BLaER1 (cell line): Measurements from ENCODE around the gene PPP2R5E.

Experiments
- H3K27ac ChIP-seq: shearing (Covaris generic); formaldehyde crosslinking; 2 replicates; pipeline ENCODE4 v1.8.1; 2022
- H3K27me3 ChIP-seq: shearing (Covaris generic); formaldehyde crosslinking; 2 replicates; pipeline ENCODE4 v1.8.1; 2022
- H3K36me3 ChIP-seq: shearing (Covaris generic); formaldehyde crosslinking; 2 replicates; pipeline ENCODE4 v1.8.1; 2022
- H3K4me1 ChIP-seq: shearing (Covaris generic); formaldehyde crosslinking; 2 replicates; pipeline ENCODE4 v1.8.1; 2022
- H3K4me2 ChIP-seq: shearing (Covaris generic); formaldehyde crosslinking; 2 replicates; pipeline ENCODE4 v1.8.1; 2022
- H3K4me3 ChIP-seq: shearing (Covaris generic); formaldehyde crosslinking; 2 replicates; pipeline ENCODE4 v1.8.1; 2022
- H3K9ac ChIP-seq: shearing (Covaris generic); formaldehyde crosslinking; 2 replicates; pipeline ENCODE4 v1.8.1; 2022
- H3K9me3 ChIP-seq: shearing (Covaris generic); formaldehyde crosslinking; 2 replicates; pipeline ENCODE4 v1.8.1; 2022
- H4K20me1 ChIP-seq: shearing (Covaris generic); formaldehyde crosslinking; 2 replicates; pipeline ENCODE4 v1.8.1; 2022
- Cebpa-rat ChIP-seq: shearing (Covaris generic); IDR thresholded peaks from 2 replicates; pipeline ENCODE4 v1.8.1; 2022

PPP2R5E gene

DNA sequence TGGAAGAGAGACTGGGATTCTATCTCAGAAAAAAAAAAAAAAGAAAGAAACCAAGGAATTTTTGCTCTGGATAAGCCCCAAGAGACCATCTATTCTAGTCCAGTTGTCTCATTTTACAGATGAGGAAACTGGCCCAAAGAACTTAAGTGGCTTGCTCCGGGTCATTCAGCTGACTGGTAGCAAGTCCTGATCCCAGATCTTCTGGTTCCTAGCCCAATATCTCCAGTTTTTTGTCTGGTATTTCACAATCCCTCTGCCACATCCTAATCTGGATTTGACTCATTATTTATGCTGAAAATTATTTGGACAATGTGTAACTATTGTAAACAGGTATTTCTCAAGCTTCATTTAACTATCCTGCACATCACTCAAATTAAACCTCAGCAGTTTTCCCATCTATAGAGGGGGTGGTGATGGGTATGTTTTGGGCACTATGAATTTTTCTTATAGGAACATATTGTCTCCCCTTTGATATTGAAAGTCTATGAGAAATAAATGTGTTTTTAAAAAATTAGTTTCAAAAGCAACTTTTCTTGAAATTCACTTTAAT is 43.4 kb downstream of the PPP2R5E start:
- Histone ChIP-seq H3K36me3 (peaks cover 33% of the 10 kb centered on the region), H4K20me1 (peaks cover 80% of the 10 kb centered on the region), H3K9ac (no peak overlapping the region), H3K4me2 (no peak overlapping the region), H3K4me3 (no peak overlapping the region), H3K27me3 (no peaks in the 10 kb centered on the region), H3K9me3 (no peaks in the 10 kb centered on the region), H3K27ac (no peak overlapping the region), H3K4me1 (no peaks in the 10 kb centered on the region)
- no peak for TF ChIP-seq Cebpa-rat

DNA sequence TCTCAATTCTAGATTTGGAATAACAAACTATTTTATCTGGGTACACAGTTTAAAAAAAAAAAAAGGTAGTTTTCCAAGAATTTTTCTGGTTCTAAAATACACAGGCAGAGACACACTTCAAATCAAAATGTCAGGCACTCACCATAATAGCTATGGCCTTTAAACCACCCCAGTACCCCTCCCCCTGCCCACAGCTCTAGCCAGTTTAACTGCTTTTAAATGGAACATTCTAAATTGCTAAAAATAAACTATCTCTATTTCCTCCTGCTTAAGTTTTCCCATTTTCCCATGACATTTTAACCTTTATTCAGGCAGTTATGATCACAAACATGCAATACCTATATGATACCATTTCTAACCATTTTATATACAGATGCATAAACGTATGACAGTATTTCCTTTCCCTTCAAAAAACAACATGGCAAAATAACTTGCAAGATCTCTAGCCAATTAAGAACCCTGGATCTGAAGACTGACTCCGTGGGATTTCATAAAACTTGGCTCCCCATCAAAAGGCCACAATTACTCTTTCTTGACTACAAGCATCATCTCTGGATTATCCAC is 46.3 kb downstream of the PPP2R5E start:
- Histone ChIP-seq H4K20me1 (peaks cover 81% of the 10 kb centered on the region), H3K9me3 (no peaks in the 10 kb centered on the region), H3K27ac (no peak overlapping the region), H3K27me3 (no peaks in the 10 kb centered on the region), H3K36me3 (peaks cover 49% of the 10 kb centered on the region), H3K4me3 (no peak overlapping the region), H3K9ac (no peak overlapping the region), H3K4me2 (no peak overlapping the region), H3K4me1 (no peaks in the 10 kb centered on the region)
- TF ChIP-seq Cebpa-rat: no peak

DNA sequence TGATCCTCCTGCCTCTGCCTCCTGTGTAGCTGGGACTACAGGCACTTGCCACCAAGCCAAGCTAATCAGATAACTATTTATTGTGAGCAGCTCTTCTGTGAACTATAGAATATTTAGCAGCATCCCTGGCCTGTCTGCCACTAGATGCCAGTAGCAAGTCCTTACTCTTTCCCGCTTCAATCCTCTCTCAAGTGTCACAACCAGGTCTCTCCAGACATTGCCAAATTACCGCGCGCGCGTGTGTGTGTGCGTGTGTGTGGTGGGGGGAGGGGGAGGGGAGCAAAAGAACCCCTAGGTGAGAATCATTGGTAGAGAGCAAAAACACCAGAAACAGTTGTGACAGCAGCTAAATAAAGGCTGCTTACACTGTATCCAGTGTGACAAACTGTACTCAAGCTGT is 49.9 kb downstream of the PPP2R5E start:
- Histone ChIP-seq H3K4me1 (no peaks in the 10 kb centered on the region), H3K9me3 (no peaks in the 10 kb centered on the region), H4K20me1 (peaks cover 78% of the 10 kb centered on the region), H3K36me3 (peaks cover 43% of the 10 kb centered on the region), H3K4me2 (no peak overlapping the region), H3K9ac (no peak overlapping the region), H3K4me3 (no peak overlapping the region), H3K27me3 (no peaks in the 10 kb centered on the region), H3K27ac (no peak overlapping the region)
- no peak for TF ChIP-seq Cebpa-rat

DNA sequence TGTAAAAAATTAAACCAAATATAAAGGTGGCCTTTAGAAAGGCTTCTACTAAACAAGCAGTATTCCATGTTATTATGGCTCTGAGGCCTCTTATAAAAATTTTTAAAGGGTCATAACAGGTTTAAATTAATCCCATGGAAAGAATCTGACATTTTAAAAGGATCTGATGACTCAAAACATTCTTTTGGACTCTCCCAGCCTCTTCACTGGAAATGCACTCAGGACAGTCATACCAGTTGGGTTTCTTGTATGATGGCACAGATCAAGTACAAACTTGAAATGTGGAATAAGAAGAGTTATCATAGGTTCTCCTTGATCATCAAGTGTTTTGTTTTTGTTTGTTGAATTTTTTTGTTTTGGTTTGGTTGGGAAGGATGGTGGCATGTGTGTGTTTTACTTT is 50.8 kb downstream of the PPP2R5E start:
- no peak overlapping the region for H3K4me3 ChIP-seq
- no peak overlapping the region for H3K4me2 ChIP-seq
- no peak overlapping the region for H3K27ac ChIP-seq
- H3K27me3 ChIP-seq: no peaks in the 10 kb centered on the region
- peaks cover 77% of the 10 kb centered on the region for H4K20me1 ChIP-seq
- H3K4me1 ChIP-seq: no peaks in the 10 kb centered on the region
- H3K9ac ChIP-seq: no peak overlapping the region
- no peak for TF ChIP-seq Cebpa-rat
- peaks cover 43% of the 10 kb centered on the region for H3K36me3 ChIP-seq
- H3K9me3 ChIP-seq: no peaks in the 10 kb centered on the region

DNA sequence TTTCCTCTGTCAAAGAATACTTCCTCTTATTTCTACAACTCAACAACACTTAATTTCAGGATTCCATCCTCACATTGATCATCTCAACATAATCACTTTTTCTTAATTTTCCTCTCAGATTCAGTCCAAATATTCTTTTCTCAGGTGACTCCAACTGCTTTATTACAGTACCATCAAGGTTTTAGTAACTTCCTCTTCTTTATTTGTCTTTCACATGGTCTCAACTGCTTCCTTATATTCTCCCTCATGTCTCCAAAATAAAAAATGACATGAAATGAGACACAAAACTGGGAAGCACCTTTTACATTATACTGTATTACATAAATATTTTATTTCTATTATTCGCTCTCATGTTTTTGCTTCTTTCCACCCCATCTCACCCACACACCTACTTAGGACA is 55.5 kb downstream of the PPP2R5E start:
- peaks cover 13% of the 10 kb centered on the region; the same call in 1 of the 2 replicates for H3K36me3 ChIP-seq
- no peak for TF ChIP-seq Cebpa-rat
- no peaks in the 10 kb centered on the region for H3K27me3 ChIP-seq
- no peak overlapping the region for H3K9ac ChIP-seq
- no peak overlapping the region for H3K4me2 ChIP-seq
- H3K9me3 ChIP-seq: no peaks in the 10 kb centered on the region
- no peak overlapping the region for H3K4me3 ChIP-seq
- peaks cover 86% of the 10 kb centered on the region for H4K20me1 ChIP-seq
- H3K27ac ChIP-seq: no peak overlapping the region
- no peaks in the 10 kb centered on the region for H3K4me1 ChIP-seq

DNA sequence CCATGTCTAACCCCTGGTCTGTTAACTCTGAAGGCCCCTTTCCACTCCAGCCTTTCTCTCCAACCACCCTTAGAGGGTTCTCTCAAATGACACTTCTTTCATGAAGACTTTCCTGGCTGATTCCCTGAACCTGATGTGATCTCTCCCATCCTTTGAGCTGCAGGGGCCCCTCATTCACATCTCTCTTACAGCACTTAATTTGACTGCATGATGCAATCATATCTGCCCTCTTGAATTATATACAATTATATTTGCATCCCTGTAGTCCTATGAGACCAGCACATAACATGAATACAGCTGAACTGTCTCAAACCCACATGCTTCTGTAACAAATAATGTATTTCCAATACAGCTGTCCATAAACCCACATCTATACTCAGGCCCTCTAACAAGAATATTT is 56.4 kb downstream of the PPP2R5E start:
- no peak overlapping the region for H3K4me2 ChIP-seq
- H3K9ac ChIP-seq: no peak overlapping the region
- H3K27me3 ChIP-seq: no peaks in the 10 kb centered on the region
- H3K36me3 ChIP-seq: peaks cover 13% of the 10 kb centered on the region; the same call in 1 of the 2 replicates
- no peaks in the 10 kb centered on the region for H3K4me1 ChIP-seq
- no peak overlapping the region; the same call in 1 of the 2 replicates for H3K27ac ChIP-seq
- H4K20me1 ChIP-seq: peaks cover 85% of the 10 kb centered on the region
- H3K9me3 ChIP-seq: no peaks in the 10 kb centered on the region
- no peak for TF ChIP-seq Cebpa-rat
- H3K4me3 ChIP-seq: no peak overlapping the region

DNA sequence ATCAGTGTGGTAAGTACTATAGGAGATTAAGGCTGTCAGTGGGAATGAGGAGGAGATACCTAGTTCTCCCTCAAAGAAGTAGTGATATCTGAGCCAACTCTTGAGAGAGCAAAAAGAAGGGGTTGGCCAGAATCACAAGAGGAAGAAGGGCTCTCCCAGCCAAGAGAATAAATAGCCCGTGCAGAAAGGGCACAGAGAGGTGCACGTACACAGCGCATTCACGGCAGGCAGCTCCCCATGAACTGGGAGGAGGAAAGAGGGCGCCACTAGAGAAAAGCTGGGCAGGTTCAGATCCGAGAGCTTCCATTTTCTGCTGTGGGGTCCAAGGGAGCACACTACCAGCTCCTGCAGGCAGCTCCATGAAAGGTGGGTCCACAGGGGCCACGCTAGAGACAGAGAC is 59.9 kb downstream of the PPP2R5E start:
- no peak overlapping the region for H3K4me3 ChIP-seq
- peaks cover 86% of the 10 kb centered on the region for H4K20me1 ChIP-seq
- no peak overlapping the region for H3K9ac ChIP-seq
- no peaks in the 10 kb centered on the region for H3K9me3 ChIP-seq
- H3K27me3 ChIP-seq: no peaks in the 10 kb centered on the region
- no peak overlapping the region for H3K4me2 ChIP-seq
- TF ChIP-seq Cebpa-rat: no peak
- 0 out of 2 replicates have a peak, but pooled peaks cover 12% of the 10 kb centered on the region for H3K36me3 ChIP-seq
- no peak overlapping the region for H3K27ac ChIP-seq
- H3K4me1 ChIP-seq: peaks cover 7% of the 10 kb centered on the region

DNA sequence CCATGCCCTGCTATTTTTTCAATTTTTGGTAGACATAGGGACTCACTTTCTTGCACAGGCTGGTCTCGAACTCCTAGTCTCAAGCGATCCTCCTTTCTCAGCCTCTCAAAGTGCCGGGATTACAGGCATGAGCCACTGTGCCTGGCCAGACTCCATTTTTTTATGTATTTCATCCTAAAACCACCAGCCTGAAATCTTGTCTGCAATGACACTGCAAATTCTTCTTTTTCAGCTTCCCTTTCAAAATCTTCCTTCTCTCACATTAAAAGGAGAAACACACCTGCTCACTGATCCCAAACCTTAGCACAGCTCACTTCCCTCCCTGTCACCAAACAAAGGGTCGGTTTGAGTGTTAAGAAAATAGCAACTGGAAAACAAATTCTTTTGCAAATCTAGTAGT is 62.6 kb downstream of the PPP2R5E start:
- no peak overlapping the region for H3K27ac ChIP-seq
- TF ChIP-seq Cebpa-rat: no peak
- H3K4me1 ChIP-seq: peaks cover 25% of the 10 kb centered on the region
- no peak overlapping the region for H3K4me3 ChIP-seq
- no peaks in the 10 kb centered on the region for H3K9me3 ChIP-seq
- no peak overlapping the region for H3K9ac ChIP-seq
- H3K36me3 ChIP-seq: 0 out of 2 replicates have a peak, but pooled peaks cover 9% of the 10 kb centered on the region
- H3K4me2 ChIP-seq: no peak overlapping the region
- H4K20me1 ChIP-seq: peaks cover 90% of the 10 kb centered on the region
- no peaks in the 10 kb centered on the region for H3K27me3 ChIP-seq

DNA sequence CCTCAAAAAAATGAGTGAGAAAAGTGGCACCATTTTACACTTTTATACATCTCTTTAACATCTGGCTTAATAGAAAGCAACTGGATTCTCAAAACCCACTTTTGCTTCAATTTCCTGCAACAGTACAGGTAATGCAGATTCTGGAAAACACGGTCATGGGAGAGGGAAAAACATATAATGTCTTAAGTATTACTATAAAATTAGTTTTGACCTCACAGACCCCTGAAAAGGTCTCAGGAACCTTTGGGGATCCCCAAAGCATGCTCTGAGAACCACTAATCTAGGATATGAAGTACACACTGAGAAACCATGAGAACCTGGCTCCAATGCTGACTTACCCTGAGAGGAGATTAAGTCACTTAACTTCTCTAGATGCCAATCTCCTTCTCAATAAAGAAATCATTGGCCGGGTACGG is 64.7 kb downstream of the PPP2R5E start:
- Histone ChIP-seq H3K4me1 (peaks cover 25% of the 10 kb centered on the region), H3K9me3 (no peaks in the 10 kb centered on the region), H4K20me1 (peaks cover 91% of the 10 kb centered on the region), H3K27me3 (no peaks in the 10 kb centered on the region), H3K9ac (no peak overlapping the region), H3K27ac (no peak overlapping the region), H3K4me2 (peak overlapping the region; percentile 47; the same call in 1 of the 2 replicates), H3K4me3 (no peak overlapping the region), H3K36me3 (peaks cover 19% of the 10 kb centered on the region; the same call in 1 of the 2 replicates)
- TF ChIP-seq Cebpa-rat: no peak

DNA sequence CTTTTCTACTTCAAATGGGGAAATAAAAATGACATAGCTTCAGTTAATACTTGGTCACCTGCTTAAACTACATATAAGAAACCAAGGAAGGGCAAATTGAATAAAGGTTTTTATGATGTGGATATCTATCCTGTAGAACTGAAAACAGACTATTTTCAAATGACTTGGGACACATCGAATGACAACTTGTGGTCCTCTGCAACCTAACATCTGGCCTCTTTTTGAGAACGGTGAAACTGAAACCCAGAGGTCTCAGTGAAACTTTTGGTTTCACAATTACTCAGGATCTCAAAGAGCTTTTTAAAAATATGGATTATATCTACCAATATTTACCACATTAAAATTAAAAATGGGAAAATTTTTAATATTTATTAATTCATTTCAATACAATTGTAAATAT is 65.2 kb downstream of the PPP2R5E start:
- H4K20me1 ChIP-seq: peaks cover 90% of the 10 kb centered on the region
- no peaks in the 10 kb centered on the region for H3K27me3 ChIP-seq
- TF ChIP-seq Cebpa-rat: no peak
- H3K9me3 ChIP-seq: no peaks in the 10 kb centered on the region
- H3K4me3 ChIP-seq: no peak overlapping the region
- no peak overlapping the region for H3K9ac ChIP-seq
- peaks cover 25% of the 10 kb centered on the region for H3K4me1 ChIP-seq
- peaks cover 19% of the 10 kb centered on the region; the same call in 1 of the 2 replicates for H3K36me3 ChIP-seq
- H3K27ac ChIP-seq: no peak overlapping the region
- peak overlapping the region; percentile 47 for H3K4me2 ChIP-seq
